Esophagus muscularis mucosa (tissue), 4 donors: ENCODE results near the gene RBM15B.

Experiments used
- EP300 ChIP-seq: sonication (generic); formaldehyde crosslinking; IDR thresholded peaks from one replicate; pipeline ENCODE4 v1.6.1; 2017; ENCODE audit warnings: antibody characterized with exemption
- POLR2A ChIP-seq: fragments of 450-650 bp; IDR thresholded peaks from one replicate; pipeline ENCODE4 v1.6.1; 2017; ENCODE audit warnings: antibody characterized with exemption, moderate library complexity, mild to moderate bottlenecking, low read depth
- POLR2AphosphoS5 ChIP-seq, 2 donors: sonication (generic); formaldehyde crosslinking; IDR thresholded peaks; one replicate each; pipeline ENCODE4 v1.6.1; 2017; ENCODE audit warnings: antibody characterized with exemption in 2 of 2
- TF ChIP-seq, protein P1 (sequence below), 3 experiments: fragments of 200-600 bp in 2 of 3; fragments of 450-650 bp in 1 of 3; sonication (generic) in 2 of 3; IDR thresholded peaks; one replicate each; pipeline ENCODE4 v1.5.1; 2017 to 2019; ENCODE audit warnings: antibody characterized with exemption in 3 of 3, mild to moderate bottlenecking in 2 of 3, moderate library complexity in 1 of 3

- TF ChIP-seq, protein P1, sequence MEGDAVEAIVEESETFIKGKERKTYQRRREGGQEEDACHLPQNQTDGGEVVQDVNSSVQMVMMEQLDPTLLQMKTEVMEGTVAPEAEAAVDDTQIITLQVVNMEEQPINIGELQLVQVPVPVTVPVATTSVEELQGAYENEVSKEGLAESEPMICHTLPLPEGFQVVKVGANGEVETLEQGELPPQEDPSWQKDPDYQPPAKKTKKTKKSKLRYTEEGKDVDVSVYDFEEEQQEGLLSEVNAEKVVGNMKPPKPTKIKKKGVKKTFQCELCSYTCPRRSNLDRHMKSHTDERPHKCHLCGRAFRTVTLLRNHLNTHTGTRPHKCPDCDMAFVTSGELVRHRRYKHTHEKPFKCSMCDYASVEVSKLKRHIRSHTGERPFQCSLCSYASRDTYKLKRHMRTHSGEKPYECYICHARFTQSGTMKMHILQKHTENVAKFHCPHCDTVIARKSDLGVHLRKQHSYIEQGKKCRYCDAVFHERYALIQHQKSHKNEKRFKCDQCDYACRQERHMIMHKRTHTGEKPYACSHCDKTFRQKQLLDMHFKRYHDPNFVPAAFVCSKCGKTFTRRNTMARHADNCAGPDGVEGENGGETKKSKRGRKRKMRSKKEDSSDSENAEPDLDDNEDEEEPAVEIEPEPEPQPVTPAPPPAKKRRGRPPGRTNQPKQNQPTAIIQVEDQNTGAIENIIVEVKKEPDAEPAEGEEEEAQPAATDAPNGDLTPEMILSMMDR (IDR thresholded peaks at IDR 0.05), result no peak
- no peak for TF ChIP-seq POLR2A
- no peak for TF ChIP-seq POLR2AphosphoS5 (IDR thresholded peaks at IDR 0.05)
- TF ChIP-seq EP300, result no peak
Measured at GRCh38 chr3:51382947-51383578, 8.0 kb upstream of the RBM15B start.
